IPS-18c (cell line): ENCODE data around the gene UNK.

Experiments used
- H3K4me3 ChIP-seq: 2 replicates; pipeline ENCODE4 v1.7.0; 2013; ENCODE audit warnings: low read depth, mild to moderate bottlenecking, low read length, moderate library complexity; ENCODE audit not compliant: insufficient read depth
- H3K9me3 ChIP-seq: one replicate; pipeline ENCODE4 v1.6.1; 2013; ENCODE audit warnings: mild to moderate bottlenecking, low read length, moderate library complexity; ENCODE audit not compliant: control insufficient read depth, insufficient read depth

Gene UNK

GRCh38 chr17:75779250-75779986, 5.2 kb upstream of the UNK start:
- no peaks in the 10 kb centered on the region for H3K9me3 ChIP-seq
- H3K4me3 ChIP-seq: peak overlapping the region; percentile 80

- H3K9me3 ChIP-seq: no peaks in the 10 kb centered on the region
- no peak overlapping the region for H3K4me3 ChIP-seq
Observed at GRCh38 chr17:75779987-75780889, 4.4 kb upstream of the UNK start.

- no peak overlapping the region for H3K4me3 ChIP-seq
- no peaks in the 10 kb centered on the region for H3K9me3 ChIP-seq
Observed at GRCh38 chr17:75783069-75783783, 1.4 kb upstream of the UNK start.

GRCh38 chr17:75783803-75784472, 668 bp upstream of the UNK start:
- Histone ChIP-seq H3K9me3 (no peaks in the 10 kb centered on the region), H3K4me3 (peak overlapping the region; percentile 36; the same call in 1 of the 2 replicates)

GRCh38 chr17:75785016-75785890, 647 bp downstream of the UNK start:
- Histone ChIP-seq H3K4me3 (peak overlapping the region; percentile 68), H3K9me3 (no peaks in the 10 kb centered on the region)

GRCh38 chr17:75791254-75791653, 6.6 kb downstream of the UNK start:
- Histone ChIP-seq H3K4me3 (no peak overlapping the region), H3K9me3 (no peaks in the 10 kb centered on the region)

GRCh38 chr17:75793460-75793859, 8.9 kb downstream of the UNK start:
- no peaks in the 10 kb centered on the region for H3K9me3 ChIP-seq
- no peak overlapping the region for H3K4me3 ChIP-seq

- H3K4me3 ChIP-seq: no peak overlapping the region
- no peaks in the 10 kb centered on the region for H3K9me3 ChIP-seq
Observed at GRCh38 chr17:75795820-75796607, 11.4 kb downstream of the UNK start.

GRCh38 chr17:75799402-75799801, 14.8 kb downstream of the UNK start:
- H3K4me3 ChIP-seq: no peak overlapping the region
- no peaks in the 10 kb centered on the region for H3K9me3 ChIP-seq

- no peak overlapping the region for H3K4me3 ChIP-seq
Observed at GRCh38 chr17:75803883-75804282, 19.3 kb downstream of the UNK start.

GRCh38 chr17:75806822-75807500, 22.4 kb downstream of the UNK start:
- Histone ChIP-seq H3K4me3 (no peak overlapping the region), H3K9me3 (no peaks in the 10 kb centered on the region)

More at GRCh38 chr17:75803883-75804282, 19.3 kb downstream of the UNK start:
- no peaks in the 10 kb centered on the region for H3K9me3 ChIP-seq

GRCh38 chr17:75807861-75808260, 23.3 kb downstream of the UNK start:
- Histone ChIP-seq H3K4me3 (no peak overlapping the region), H3K9me3 (no peaks in the 10 kb centered on the region)

GRCh38 chr17:75808549-75808904, 23.9 kb downstream of the UNK start:
- Histone ChIP-seq H3K4me3 (no peak overlapping the region), H3K9me3 (no peaks in the 10 kb centered on the region)

GRCh38 chr17:75808905-75809621, 24.5 kb downstream of the UNK start:
- Histone ChIP-seq H3K9me3 (no peaks in the 10 kb centered on the region), H3K4me3 (no peak overlapping the region)
